ENCODE data around the gene DOHH.
A peak's percentile ranks its signal among the peaks of the same experiment; 100 is the strongest.

Gene DOHH

GRCh38 chr19:3510727-3511126 lies 10.3 kb upstream of the DOHH start:
- H3K27ac ChIP-seq, result no peak overlapping the region
- no peak for TF ChIP-seq CTCF (conservative IDR thresholded peaks at IDR 0.05)

GRCh38 chr19:3509566-3509989 lies 9.1 kb upstream of the DOHH start:
- no peak overlapping the region for H3K27ac ChIP-seq
- no peak for TF ChIP-seq CTCF (conservative IDR thresholded peaks at IDR 0.05)

- H3K27ac ChIP-seq, result no peak overlapping the region
- TF ChIP-seq CTCF (conservative IDR thresholded peaks at IDR 0.05), result no peak
Observed at GRCh38 chr19:3508771-3509535, 8.5 kb upstream of the DOHH start.

GRCh38 chr19:3508121-3508661 lies 7.7 kb upstream of the DOHH start:
- H3K27ac ChIP-seq, result peak overlapping the region; percentile 85

- TF ChIP-seq CTCF (conservative IDR thresholded peaks at IDR 0.05), result no peak
Observed at GRCh38 chr19:3507371-3508120, 7.1 kb upstream of the DOHH start.

GRCh38 chr19:3506384-3507340 lies 6.2 kb upstream of the DOHH start:
- peak overlapping the region; percentile 85 for H3K27ac ChIP-seq
- TF ChIP-seq CTCF (conservative IDR thresholded peaks at IDR 0.05), result no peak

More at GRCh38 chr19:3507371-3508120, 7.1 kb upstream of the DOHH start:
- peak overlapping the region; percentile 85 for H3K27ac ChIP-seq

- H3K27ac ChIP-seq, result peak within 1 kb of the TSS; percentile 85
- no peak for TF ChIP-seq CTCF (conservative IDR thresholded peaks at IDR 0.05)
Observed at GRCh38 chr19:3505598-3506383, 5.3 kb upstream of the DOHH start, which contains the start of gene FZR1. FZR1 (plus strand) TSS chr19:3506311; CDS start chr19:3522990, 16,679 bp downstream.
